NCI-H1417 (cell line): ENCODE results near the gene ELANE.

ENCODE experiments used
- DNase-seq, 3 experiments: peaks; one replicate each; lab custom pipeline; 2025; lab: John Stamatoyannopoulos, UW

ELANE gene

DNA sequence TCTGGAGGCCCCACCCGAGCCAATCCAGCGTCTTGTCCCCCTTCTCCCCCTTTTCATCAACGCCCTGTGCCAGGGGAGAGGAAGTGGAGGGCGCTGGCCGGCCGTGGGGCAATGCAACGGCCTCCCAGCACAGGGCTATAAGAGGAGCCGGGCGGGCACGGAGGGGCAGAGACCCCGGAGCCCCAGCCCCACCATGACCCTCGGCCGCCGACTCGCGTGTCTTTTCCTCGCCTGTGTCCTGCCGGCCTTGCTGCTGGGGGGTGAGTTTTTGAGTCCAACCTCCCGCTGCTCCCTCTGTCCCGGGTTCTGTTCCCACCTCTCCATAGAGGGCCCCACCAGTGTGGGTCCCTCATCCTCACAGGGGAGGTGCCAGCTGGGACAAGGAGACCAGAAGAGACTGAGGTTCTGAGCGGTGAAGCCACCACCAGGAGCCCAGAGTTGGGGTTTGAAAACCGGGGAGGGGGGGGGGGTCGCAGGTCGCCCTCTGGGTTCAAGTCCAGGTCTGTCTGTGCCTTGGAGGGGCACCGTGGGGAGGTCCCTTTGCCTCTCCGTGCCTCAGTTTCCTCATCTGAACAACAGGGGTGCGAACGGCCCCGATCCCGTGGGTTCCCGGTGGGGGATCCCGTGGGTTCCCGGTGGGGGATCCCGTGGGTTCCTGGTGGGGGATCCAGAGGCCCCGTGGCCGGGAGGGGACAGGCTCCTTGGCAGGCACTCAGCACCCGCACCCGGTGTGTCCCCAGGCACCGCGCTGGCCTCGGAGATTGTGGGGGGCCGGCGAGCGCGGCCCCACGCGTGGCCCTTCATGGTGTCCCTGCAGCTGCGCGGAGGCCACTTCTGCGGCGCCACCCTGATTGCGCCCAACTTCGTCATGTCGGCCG lies at the start of gene ELANE:
Gene ELANE (plus strand): TSS at position 168 of the 878 bp plus-strand sequence. CDS start 26 bp downstream, at position 194.
- no peak for DNase-seq

DNA sequence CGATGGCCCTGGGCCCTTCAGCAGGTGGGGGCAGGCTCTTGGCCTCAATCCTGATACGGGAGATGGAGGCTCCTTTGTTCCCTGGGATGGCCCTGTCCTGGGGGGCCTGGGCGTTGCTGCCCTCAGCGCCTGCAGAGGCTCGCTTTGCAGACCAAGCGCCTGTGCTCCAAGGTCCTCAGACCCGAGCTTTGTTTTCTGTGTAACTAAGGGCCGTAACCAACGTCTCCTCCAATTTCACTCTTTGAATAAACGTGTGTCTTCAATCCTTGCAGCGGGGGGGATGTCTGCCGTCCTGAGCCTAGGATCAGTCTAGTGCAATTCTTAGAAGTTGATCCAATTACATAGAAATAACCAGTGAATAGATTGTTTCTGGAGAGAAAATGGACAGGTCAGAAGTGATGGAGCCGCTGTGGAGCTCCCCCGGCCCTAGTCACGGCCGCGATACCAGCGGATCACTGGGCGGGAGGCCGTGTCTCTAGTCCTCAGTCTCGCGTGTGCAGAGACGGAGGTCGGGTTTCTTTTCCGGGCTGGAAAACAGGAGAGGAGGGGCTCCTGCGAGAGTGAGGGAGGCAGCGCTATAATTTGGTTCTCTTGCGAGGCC lies 49.5 kb upstream of the ELANE start:
- DNase-seq = peak in 1 of 3 experiments; percentile 40

DNA sequence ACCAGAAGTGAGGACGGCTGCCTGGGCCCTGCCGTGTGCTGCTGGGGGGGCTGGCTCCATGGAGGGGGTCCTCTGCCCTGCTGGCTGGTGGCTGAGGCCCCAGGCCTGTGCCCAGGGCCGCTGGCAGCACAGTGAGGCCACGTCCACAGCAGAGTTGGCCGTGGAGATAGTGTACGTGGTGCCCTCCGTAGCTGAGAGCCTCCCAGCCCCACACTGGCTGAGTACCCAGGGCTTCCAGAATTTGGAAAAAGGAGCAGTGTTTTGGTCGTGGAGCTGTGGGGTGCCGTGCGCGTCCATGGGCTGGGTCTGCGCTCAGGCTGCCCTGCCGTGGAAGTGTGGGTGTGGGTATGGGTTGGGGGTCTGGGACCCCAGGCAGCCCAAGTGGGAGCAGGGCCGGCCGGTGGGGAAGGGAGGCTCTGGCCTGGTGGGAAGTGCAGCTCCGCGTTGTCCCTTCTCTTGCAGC lies 49.0 kb upstream of the ELANE start:
- DNase-seq = no peak

DNA sequence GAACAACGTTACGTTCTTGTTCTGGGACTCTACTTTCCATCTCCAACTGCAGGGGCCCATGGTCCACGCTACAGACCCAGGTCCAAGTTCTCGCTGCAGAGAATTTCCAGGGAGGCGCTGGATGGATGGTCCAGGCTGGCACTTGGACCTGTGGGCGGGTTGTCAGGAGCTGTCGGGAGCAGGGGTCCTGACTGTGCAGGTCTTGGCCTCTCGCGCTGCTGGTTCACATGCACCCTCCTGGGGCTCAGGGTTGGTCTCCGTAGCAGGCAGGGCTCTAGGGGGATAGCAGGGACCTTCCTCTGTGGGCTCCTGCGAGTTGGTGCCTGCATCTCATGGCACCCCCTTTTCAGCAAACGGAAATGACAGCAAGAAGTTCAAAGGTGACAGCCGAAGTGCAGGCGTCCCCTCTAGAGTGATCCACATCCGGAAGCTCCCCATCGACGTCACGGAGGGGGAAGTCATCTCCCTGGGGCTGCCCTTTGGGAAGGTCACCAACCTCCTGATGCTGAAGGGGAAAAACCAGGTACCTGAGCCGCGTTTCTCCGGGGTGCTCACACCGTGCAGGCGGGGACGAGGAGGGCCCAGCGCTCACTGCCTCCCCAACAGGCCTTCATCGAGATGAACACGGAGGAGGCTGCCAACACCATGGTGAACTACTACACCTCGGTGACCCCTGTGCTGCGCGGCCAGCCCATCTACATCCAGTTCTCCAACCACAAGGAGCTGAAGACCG lies 48.3 kb upstream of the ELANE start:
- DNase-seq = no peak

DNA sequence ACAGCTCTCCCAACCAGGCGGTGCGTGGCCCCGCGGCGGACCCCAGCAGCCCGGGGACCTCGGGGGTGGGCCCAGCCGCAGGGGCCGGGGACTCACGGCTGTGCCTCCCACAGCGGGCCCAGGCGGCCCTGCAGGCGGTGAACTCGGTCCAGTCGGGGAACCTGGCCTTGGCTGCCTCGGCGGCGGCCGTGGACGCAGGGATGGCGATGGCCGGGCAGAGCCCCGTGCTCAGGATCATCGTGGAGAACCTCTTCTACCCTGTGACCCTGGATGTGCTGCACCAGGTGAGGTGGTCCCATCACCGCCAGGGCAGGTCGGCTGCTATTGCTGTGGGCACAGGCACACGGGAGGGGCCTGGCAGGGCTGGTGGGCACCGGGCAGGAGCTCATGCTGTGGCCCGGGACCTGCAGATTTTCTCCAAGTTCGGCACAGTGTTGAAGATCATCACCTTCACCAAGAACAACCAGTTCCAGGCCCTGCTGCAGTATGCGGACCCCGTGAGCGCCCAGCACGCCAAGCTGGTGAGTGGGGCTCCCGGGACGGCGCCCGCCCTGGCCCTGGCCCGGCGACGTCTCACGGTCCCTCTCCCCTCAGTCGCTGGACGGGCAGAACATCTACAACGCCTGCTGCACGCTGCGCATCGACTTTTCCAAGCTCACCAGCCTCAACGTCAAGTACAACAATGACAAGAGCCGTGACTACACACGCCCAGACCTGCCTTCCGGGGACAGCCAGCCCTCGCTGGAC lies 47.5 kb upstream of the ELANE start:
- no peak for DNase-seq

DNA sequence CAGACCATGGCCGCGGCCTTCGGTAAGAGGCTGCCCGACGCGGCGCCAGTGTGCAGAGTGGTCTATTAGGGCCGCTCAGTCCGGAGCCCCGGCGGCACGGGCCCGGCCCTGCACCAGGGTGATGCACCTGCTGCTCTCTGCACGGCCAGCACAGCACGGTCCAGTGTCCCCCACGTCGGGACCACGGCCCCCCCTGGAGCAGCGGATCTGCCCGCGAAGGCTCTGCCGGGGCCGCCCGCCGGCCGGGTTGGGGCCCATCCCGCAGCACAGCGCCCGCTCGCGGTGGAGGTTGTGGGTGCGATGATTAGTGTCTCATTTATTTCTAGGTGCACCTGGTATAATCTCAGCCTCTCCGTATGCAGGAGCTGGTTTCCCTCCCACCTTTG lies 46.9 kb upstream of the ELANE start:
- no peak for DNase-seq

DNA sequence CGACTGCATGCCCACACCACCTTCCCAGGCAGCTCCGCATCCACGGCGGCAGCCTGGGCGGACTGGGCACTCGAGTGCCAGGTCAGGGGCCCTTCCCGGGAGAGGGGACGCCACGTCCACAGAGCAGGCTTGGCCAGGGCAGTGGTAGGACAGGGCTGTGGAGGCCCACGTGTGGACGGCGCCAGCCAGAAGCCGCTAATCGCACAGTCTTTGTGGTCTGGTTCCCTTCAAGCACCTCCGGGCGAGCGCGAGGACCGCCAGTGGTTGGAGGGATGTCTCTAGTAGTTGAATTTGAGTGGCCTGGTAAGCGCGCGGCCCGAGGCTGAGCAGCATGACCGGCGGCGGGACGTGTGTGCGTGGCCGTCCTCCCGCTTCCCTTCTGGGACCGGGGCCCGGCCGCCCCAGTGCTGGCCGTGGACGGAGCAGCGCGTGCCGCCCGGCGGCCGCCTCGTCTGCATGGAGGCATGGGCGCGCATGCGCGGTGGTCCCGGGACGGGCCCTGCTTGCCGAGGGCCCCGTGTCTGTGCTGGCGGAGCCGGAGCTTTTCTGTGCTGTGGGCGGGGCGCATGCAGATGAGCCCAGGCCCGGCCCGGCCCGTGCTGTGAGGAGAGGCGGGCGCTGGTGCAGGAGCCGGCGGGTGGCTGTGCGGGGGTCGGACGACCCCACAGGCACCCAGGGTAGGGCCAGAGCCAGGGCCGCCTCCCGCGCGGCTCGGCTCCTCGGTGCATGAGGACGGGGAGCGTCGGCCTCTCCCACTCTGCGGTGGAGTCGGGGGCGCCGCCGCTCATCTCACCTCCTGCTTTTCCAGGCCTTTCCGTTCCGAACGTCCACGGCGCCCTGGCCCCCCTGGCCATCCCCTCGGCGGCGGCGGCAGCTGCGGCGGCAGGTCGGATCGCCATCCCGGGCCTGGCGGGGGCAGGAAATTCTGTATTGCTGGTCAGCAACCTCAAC lies 46.2 kb upstream of the ELANE start:
- DNase-seq = no peak

DNA sequence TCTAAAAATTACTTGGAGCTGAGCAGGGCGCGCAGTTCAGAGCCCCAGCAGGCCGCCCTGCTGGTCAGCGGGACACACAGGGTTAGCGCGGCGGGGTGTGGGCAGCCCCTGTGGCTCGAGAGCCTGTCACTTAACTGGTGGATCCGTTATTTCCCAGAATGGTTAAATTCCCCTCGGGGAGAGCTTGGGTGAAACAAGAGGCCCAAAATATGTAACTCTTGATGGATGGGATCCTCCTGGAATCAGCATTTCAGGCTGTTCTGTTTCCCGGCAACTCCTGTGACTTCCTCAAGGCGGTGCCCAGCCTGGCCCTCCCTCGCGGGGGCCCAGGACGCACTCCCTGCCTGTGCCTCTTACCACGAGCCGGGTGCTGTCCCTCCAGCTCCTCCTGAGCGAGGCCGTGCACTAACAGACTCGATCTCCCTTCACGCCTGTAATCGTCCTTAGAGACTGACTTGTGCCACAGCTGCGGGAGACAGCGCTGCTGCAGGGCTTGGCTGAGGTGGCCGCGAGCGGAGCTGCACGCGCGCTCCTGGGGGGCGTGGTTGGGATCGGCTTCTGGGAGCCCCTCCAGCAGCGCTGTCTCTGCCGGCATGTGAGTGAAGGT lies 45.2 kb upstream of the ELANE start:
- DNase-seq = no peak

DNA sequence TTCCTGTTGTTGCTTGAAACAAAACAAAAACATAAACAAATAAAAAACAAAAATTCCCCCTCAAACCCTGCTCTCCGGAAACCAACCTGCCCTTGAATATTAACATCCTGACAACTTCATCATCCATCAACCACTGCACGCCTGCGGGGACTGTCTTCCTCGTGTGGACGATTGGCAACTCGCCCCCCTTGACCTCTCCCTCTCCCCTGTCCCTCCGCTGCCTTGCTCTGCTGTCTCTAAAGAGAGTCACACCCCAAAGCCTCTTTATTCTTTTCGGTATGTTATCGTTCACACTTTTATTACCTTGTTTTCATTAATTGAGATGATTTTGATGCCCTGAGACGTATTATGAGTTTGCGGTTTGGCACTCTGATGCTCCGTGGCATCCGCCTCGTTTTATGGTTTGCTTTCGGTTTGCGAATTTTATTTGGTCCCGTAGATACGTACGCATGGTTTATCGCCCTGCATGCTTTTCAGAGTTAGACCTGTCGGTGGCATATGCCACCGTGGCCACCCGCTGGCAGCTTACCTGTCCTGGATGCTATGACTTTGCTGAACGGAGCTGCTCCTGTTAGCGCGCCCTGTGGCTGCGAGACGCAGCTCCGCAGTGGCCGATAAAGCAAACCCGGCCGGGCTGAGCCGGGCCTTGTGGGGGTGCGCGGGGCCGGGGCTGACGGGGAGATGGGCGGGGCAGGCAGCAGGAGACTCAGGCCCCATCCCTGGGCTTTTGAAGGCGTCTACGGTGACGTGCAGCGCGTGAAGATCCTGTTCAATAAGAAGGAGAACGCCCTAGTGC lies 44.3 kb upstream of the ELANE start:
- DNase-seq = no peak

DNA sequence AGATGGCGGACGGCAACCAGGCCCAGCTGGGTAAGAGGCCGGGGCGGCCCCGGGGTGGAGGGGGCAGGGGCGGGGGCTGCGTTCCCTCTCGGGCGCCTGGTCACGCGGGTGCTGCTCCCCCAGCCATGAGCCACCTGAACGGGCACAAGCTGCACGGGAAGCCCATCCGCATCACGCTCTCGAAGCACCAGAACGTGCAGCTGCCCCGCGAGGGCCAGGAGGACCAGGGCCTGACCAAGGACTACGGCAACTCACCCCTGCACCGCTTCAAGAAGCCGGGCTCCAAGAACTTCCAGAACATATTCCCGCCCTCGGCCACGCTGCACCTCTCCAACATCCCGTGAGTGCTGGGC lies 43.7 kb upstream of the ELANE start:
- no peak for DNase-seq

DNA sequence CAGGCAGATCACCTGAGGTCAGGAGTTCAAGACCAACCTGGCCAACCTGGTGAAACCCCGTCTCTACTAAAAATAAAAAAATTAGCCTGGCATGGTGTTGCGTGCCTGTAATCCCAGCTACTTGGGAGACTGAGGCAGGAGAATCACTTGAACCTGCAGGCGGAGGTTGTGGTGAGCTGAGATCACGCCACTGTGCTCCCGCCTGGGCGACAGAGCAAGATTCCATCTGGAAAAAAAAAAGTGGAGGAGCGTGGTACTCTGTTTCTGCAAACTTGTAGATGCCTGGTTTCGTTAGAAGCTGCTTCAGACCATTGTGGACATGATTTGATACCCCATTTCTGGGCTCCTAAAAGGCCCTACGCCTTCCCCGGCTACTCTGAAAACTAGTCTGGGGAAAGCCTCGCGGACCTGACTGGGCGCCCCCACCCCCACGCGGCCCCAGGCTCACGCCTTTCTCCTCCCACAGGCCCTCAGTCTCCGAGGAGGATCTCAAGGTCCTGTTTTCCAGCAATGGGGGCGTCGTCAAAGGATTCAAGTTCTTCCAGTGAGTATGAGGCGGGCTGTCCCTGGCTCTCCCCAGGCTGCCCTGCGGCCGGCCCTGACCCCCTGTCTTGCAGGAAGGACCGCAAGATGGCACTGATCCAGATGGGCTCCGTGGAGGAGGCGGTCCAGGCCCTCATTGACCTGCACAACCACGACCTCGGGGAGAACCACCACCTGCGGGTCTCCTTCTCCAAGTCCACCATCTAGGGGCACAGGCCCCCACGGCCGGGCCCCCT lies 41.8 kb upstream of the ELANE start:
- no peak for DNase-seq

DNA sequence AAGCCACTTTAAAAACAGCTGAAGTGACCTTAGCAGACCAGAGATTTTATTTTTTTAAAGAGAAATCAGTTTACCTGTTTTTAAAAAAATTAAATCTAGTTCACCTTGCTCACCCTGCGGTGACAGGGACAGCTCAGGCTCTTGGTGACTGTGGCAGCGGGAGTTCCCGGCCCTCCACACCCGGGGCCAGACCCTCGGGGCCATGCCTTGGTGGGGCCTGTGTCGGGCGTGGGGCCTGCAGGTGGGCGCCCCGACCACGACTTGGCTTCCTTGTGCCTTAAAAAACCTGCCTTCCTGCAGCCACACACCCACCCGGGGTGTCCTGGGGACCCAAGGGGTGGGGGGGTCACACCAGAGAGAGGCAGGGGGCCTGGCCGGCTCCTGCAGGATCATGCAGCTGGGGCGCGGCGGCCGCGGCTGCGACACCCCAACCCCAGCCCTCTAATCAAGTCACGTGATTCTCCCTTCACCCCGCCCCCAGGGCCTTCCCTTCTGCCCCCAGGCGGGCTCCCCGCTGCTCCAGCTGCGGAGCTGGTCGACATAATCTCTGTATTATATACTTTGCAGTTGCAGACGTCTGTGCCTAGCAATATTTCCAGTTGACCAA lies 41.1 kb upstream of the ELANE start:
- DNase-seq = no peak

DNA sequence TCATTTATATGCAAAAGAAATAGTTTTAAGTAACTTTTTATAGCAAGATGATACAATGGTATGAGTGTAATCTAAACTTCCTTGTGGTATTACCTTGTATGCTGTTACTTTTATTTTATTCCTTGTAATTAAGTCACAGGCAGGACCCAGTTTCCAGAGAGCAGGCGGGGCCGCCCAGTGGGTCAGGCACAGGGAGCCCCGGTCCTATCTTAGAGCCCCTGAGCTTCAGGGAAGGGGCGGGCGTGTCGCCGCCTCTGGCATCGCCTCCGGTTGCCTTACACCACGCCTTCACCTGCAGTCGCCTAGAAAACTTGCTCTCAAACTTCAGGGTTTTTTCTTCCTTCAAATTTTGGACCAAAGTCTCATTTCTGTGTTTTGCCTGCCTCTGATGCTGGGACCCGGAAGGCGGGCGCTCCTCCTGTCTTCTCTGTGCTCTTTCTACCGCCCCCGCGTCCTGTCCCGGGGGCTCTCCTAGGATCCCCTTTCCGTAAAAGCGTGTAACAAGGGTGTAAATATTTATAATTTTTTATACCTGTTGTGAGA lies 40.5 kb upstream of the ELANE start:
- no peak for DNase-seq

DNA sequence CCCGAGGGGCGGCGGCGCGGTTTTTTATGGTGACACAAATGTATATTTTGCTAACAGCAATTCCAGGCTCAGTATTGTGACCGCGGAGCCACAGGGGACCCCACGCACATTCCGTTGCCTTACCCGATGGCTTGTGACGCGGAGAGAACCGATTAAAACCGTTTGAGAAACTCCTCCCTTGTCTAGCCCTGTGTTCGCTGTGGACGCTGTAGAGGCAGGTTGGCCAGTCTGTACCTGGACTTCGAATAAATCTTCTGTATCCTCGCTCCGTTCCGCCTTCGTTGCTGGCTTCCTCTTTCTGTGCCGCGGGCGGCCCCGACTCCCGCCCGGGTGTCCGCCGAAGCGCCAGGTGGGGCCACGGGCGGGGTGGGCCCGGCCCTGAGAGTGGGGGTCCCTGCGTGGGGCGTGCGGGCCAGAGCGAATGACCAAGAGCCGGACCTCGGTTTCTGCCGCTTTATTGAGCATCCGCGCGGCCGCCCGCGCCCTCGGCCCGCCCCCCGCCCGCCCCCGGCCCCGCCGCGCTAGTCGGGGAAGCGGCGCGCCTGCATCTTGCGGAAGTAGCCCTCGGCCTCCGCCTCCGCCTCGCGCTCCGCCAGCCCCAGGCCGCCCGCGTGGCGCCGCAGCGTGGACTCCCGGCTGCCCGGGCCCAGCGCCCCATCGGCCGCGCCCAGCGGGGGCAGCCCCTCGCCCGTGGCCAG lies 39.9 kb upstream of the ELANE start:
- peak in 1 of 3 experiments; percentile 39 for DNase-seq

DNA sequence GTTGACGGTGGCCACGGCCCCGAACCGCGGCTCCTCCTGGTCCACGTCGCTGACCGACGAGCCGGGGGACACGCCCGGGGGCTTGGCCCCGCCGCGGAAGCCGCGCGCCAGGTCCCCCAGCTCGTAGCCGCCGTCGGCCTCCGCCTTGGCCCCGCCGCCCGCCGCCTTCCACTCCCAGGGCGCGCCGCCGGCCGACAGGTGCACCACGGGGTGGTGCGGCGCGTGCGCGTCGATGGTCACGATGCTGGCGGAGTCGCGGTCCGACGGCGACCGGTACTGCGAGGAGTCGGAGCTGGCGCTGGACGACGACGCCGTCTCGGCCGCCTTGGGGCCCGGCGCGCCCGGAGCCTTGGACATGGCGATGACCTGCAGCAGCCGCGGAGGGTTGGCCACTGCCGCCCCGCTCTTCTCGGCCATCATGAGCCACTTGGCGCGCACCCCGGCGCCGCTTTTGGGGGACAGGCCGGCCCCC lies 39.3 kb upstream of the ELANE start:
- no peak for DNase-seq

DNA sequence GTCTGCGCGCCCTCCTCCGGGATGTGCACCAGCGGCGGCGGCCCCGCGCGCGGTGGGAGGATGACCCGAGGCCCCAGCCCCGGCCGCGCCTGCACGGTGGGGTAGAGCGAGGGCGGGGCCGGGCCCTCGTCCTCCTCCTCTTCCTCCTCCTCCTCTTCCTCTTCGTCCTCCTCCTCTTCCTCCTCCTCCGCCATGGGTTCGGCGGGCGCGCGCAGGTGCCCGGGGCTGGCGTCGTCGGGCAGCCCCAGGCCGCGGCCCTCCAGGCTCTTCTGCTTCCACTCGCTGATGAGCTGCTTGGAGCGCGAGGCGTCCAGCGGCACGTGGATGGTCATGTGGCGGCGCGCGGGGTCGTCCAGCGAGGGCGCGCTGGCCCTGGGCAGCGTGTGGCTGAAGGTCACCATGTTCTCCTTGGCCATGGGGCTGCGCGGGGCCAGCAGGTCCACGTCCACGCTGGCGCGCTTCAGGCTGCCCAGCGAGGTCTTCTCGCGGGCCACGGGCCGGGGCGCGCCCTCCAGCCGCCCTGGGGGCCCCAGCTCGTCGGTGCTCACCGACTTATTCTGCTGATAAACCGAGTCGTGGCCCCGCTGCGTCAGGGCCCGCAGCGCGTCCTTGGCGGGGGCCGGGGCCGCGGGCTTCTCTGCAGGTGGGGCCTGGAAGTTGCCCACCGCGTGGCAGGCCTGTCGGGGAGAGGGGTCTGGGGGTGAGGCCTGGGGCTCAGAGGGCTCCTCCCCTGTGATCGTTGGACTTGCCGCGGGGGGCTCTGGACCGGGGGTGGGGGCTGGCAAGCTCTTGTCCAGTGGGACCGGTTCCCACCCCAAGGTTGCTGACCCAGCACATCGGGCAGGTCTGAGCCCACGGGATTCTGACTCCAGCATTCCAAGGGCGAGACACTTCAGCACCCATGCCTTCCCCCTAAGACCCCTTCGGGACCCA lies 38.6 kb upstream of the ELANE start:
- DNase-seq = no peak
